PC-9 (cell line): ENCODE measurements around the gene TSPEAR. TPM values are rescaled to one million over a fixed set of nuclear protein-coding genes. Genes with fewer than 3 reads are reported as not detected.

ENCODE experiments used
- BruUV-seq: library from RNA; stranded (reverse); fragments of 400-500 nt; replicated peaks from 2 replicates; lab custom pipeline; 2021; lab: Mats Ljungman, UMichigan
- CTCF ChIA-PET: fragments of 300-600 bp; sonication (Branson Sonifier 250); formaldehyde crosslinking; loops from one replicate; lab custom pipeline; 2022; ENCODE audit warnings: antibody characterized with exemption; lab: Charles Lee
- POLR2A ChIA-PET: fragments of 300-600 bp; sonication (Branson Sonifier 250); formaldehyde crosslinking; loops from one replicate; lab custom pipeline; 2022; ENCODE audit warnings: antibody characterized with exemption; ENCODE audit not compliant: unreplicated experiment; lab: Charles Lee
- DNase-seq, 2 experiments: peaks; one replicate each; pipeline versions ENCODE4 v3.0.0 to v3.0.0-alpha.2; 2015 to 2022; ENCODE audit warnings: mixed read lengths in 1 of 2
- H2AFZ ChIP-seq: fragments of 200-600 bp; sonication (generic); 2 replicates; pipeline ENCODE4 v1.8.1; 2017; ENCODE audit warnings: antibody characterized with exemption
- H3F3A ChIP-seq: fragments of 200-600 bp; sonication (generic); 2 replicates; pipeline ENCODE4 v1.8.1; 2017; ENCODE audit warnings: antibody characterized with exemption, mild to moderate bottlenecking, low read depth; ENCODE audit not compliant: insufficient read depth
- H3K27ac ChIP-seq: fragments of 200-600 bp; sonication (generic); 2 replicates; pipeline ENCODE4 v1.6.1; 2016; ENCODE audit warnings: mixed run types
- H3K27me3 ChIP-seq: fragments of 200-600 bp; sonication (generic); 2 replicates; pipeline ENCODE4 v1.6.1; 2016; ENCODE audit warnings: low read depth, mixed run types; ENCODE audit not compliant: insufficient read depth
- H3K36me3 ChIP-seq: fragments of 200-600 bp; sonication (generic); 2 replicates; pipeline ENCODE4 v1.6.1; 2016; ENCODE audit warnings: low read depth, mixed run types
- H3K4me1 ChIP-seq: fragments of 200-600 bp; sonication (generic); replicated peaks from 2 replicates; pipeline ENCODE4 v1.6.1; 2016; ENCODE audit warnings: mixed run types; ENCODE audit not compliant: insufficient read depth
- H3K4me2 ChIP-seq: fragments of 200-600 bp; sonication (generic); 2 replicates; pipeline ENCODE4 v1.6.1; 2017; ENCODE audit warnings: mixed run types
- H3K4me3 ChIP-seq: fragments of 200-600 bp; sonication (generic); 2 replicates; pipeline ENCODE4 v1.6.1; 2016; ENCODE audit warnings: mixed run types
- H3K79me2 ChIP-seq: fragments of 200-600 bp; sonication (generic); 2 replicates; pipeline ENCODE4 v1.6.1; 2017; ENCODE audit warnings: low read depth, mixed run types
- H3K9me2 ChIP-seq: fragments of 200-600 bp; sonication (generic); 2 replicates; pipeline ENCODE4 v1.8.1; 2017; ENCODE audit warnings: mild to moderate bottlenecking; ENCODE audit not compliant: insufficient read depth
- H3K9me3 ChIP-seq: fragments of 200-600 bp; sonication (generic); 2 replicates; pipeline ENCODE4 v1.8.1; 2016; ENCODE audit warnings: low read depth; ENCODE audit not compliant: insufficient read depth
- H4K20me1 ChIP-seq: fragments of 200-600 bp; sonication (generic); 2 replicates; pipeline ENCODE4 v1.8.1; 2017; ENCODE audit not compliant: insufficient read depth
- EZH2 ChIP-seq: fragments of 200-600 bp; sonication (generic); IDR thresholded peaks from 2 replicates; pipeline ENCODE4 v1.8.0; 2017; ENCODE audit warnings: antibody characterized with exemption, low read depth
- intact Hi-C: fragments of 100-400 bp; cut with micrococcal nuclease; formaldehyde crosslinking; loops from one replicate; pipeline ENCODE4 v1.10.0; 2022; ENCODE audit not compliant: unreplicated experiment
- total RNA-seq: library from RNA; stranded (reverse); gene quantifications from 2 replicates; pipeline ENCODE4 v1.2.3, GENCODE V29; 2021
- TF ChIP-seq, protein P1 (sequence below): fragments of 200-600 bp; sonication (generic); conservative IDR thresholded peaks from 2 replicates; pipeline ENCODE4 v1.6.1; 2017; ENCODE audit warnings: mixed run types, antibody characterized with exemption, mild to moderate bottlenecking, moderate library complexity

TSPEAR gene
- total RNA-seq, 1 experiment from 2014 or later = not detected

DNA sequence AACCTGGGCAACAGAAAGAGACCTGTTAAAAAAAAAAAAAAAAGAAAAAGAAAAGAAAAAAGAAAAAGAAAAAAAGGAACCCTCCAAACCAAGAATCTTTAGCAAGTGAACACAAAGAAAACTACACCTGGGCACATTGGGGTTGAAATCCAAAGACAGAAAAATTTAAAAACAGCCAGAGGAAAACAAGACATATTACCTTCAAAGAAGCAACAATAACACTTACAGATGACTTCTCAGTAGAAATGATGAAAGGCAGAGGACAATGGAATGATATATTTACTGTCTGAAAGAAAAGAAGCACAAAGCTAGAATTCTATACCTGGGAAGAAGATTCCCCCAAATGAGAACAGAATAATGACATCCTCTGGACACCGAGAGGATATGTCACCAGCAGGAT is 168.7 kb downstream of the TSPEAR start:
- BruUV-seq = no TSS peak
- Histone ChIP-seq H2AFZ (no peak overlapping the region), H3K79me2 (no peaks in the 10 kb centered on the region), H3K36me3 (no peaks in the 10 kb centered on the region), H3K4me3 (no peak overlapping the region), H3K27me3 (peaks cover 40% of the 10 kb centered on the region), H4K20me1 (no peaks in the 10 kb centered on the region), H3K4me1 (no peaks in the 10 kb centered on the region), H3K9me3 (peaks cover 3% of the 10 kb centered on the region; the same call in 1 of the 2 replicates), H3K4me2 (no peak overlapping the region), H3F3A (no peaks in the 10 kb centered on the region), H3K27ac (no peak overlapping the region), H3K9me2 (no peaks in the 10 kb centered on the region)
- ChIA-PET CTCF (no interaction called here), POLR2A (no interaction called here)
- intact Hi-C loops = no loop called here
- DNase-seq = no peak
- TF ChIP-seq EZH2 = no peak
- TF ChIP-seq, protein P1, sequence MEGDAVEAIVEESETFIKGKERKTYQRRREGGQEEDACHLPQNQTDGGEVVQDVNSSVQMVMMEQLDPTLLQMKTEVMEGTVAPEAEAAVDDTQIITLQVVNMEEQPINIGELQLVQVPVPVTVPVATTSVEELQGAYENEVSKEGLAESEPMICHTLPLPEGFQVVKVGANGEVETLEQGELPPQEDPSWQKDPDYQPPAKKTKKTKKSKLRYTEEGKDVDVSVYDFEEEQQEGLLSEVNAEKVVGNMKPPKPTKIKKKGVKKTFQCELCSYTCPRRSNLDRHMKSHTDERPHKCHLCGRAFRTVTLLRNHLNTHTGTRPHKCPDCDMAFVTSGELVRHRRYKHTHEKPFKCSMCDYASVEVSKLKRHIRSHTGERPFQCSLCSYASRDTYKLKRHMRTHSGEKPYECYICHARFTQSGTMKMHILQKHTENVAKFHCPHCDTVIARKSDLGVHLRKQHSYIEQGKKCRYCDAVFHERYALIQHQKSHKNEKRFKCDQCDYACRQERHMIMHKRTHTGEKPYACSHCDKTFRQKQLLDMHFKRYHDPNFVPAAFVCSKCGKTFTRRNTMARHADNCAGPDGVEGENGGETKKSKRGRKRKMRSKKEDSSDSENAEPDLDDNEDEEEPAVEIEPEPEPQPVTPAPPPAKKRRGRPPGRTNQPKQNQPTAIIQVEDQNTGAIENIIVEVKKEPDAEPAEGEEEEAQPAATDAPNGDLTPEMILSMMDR = no peak

DNA sequence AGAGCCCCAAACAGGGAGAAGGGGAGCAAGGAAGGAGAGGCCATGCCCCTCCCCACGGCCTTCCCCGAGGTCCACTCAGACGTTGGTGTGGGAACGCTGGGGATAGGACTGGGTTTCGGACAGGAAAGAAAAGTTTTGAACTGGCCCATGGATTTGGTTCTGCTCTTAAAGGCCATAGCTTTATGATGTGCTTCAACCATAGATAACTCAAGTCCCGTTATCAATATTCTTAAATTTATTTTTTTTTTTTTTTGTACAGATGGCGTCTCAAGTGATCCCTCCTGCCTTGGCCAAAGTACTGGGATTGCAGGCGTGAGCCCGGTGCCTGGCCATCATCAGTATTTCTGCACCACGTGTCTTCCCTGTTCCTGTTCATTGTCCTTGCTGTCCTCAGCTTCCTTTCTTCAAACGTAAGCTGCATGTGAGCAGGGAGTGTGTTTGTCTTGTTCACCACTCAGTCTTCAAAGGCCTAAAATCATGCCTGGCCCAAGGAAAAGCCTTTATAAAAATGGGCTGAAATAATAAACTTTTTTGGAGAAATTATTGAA is 170.6 kb downstream of the TSPEAR start:
- intact Hi-C loops = no loop called here
- Histone ChIP-seq H3K9me2 (no peaks in the 10 kb centered on the region), H3K27me3 (peaks cover 31% of the 10 kb centered on the region), H4K20me1 (no peaks in the 10 kb centered on the region), H3K9me3 (peaks cover 3% of the 10 kb centered on the region; the same call in 1 of the 2 replicates), H3K36me3 (no peaks in the 10 kb centered on the region), H3K4me1 (no peaks in the 10 kb centered on the region), H3K4me2 (no peak overlapping the region), H3K79me2 (no peaks in the 10 kb centered on the region), H2AFZ (no peak overlapping the region), H3F3A (no peaks in the 10 kb centered on the region), H3K27ac (no peak overlapping the region), H3K4me3 (no peak overlapping the region)
- ChIA-PET CTCF (no interaction called here), POLR2A (no interaction called here)
- no peak for DNase-seq
- TF ChIP-seq, protein P1 = no peak
- no peak for TF ChIP-seq EZH2
- BruUV-seq = no TSS peak

GRCh38 chr21:44539991-44540666 is 171.2 kb downstream of the TSPEAR start, which contains the start of gene KRTAP10-1:
KRTAP10-1 (minus strand) TSS chr21:44540195; CDS start chr21:44540150, 45 bp downstream.
- H3K9me3 ChIP-seq = peaks cover 3% of the 10 kb centered on the region; the same call in 1 of the 2 replicates

More at GRCh38 chr21:44539991-44540666, 171.2 kb downstream of the TSPEAR start, which contains the start of gene KRTAP10-1:
- peaks cover 31% of the 10 kb centered on the region for H3K27me3 ChIP-seq
- no peak within 1 kb of the TSS for H3K4me2 ChIP-seq
- H3K4me1 ChIP-seq = no peaks in the 10 kb centered on the region
- CTCF ChIA-PET = no interaction called here
- no TSS peak for BruUV-seq
- H4K20me1 ChIP-seq = no peaks in the 10 kb centered on the region
- no peak within 1 kb of the TSS for H3K4me3 ChIP-seq
- H3F3A ChIP-seq = no peaks in the 10 kb centered on the region
- no peaks in the 10 kb centered on the region for H3K36me3 ChIP-seq
- POLR2A ChIA-PET = no interaction called here
- no peaks in the 10 kb centered on the region for H3K79me2 ChIP-seq
- no peak within 1 kb of the TSS for H3K27ac ChIP-seq
- TF ChIP-seq EZH2 = no peak
- TF ChIP-seq, protein P1 = no peak
- intact Hi-C loops = no loop called here
- H2AFZ ChIP-seq = no peak within 1 kb of the TSS
- no peak for DNase-seq
- H3K9me2 ChIP-seq = no peaks in the 10 kb centered on the region
